Measurements from ENCODE around the gene DUS1L.
"Not testable (repeated sequence)": the region's sequence is repeated elsewhere in the genome, so short reads cannot be mapped to it uniquely, and the experiment has no call there.

Gene DUS1L

DNA sequence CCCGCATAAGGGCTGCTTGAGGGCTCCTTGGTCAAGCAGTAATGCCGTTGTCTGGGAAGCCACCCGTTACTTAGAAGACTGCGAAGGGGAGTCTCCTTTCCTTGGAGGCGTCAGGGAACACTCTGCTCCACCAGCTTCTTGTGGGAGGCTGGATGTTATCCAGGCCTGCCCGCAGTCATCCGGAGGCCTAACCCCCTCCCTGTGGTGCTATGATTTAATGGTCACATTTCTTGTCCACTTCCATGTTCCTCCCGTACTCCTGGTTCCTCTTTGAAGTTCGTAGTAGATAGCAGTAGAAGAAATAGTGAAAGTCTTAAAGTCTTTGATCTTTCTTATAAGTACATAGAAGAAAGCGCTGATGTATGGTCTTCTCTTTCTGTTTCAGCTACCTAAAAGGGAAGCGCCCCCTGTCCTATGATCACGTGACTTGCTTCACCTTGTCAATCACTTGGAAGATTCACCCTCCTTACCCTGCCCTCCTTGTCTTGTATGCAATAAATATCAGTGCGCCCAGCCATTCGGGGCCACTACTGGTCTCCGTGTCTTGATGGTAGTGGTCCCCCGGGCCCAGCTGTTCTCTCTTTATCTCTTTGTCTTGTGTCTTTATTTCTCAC lies 26.7 kb downstream of the DUS1L start:
- DNase-seq: not testable (repeated sequence)

DNA sequence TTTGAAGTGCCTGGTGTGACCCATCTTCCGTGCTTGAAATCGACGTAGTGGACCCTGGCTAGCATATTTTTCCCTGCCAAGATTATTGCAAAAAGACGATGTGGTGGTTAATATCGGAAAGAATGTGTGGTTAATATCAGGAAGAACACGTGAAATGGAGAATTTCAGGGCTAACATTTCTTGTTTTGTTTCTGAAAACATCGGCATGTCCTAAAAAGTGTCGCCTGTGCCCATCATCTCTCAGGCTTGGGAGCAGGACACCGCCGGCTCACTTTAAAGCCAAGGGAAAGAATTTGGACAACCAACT lies 27.8 kb downstream of the DUS1L start:
- DNase-seq: no peak

DNA sequence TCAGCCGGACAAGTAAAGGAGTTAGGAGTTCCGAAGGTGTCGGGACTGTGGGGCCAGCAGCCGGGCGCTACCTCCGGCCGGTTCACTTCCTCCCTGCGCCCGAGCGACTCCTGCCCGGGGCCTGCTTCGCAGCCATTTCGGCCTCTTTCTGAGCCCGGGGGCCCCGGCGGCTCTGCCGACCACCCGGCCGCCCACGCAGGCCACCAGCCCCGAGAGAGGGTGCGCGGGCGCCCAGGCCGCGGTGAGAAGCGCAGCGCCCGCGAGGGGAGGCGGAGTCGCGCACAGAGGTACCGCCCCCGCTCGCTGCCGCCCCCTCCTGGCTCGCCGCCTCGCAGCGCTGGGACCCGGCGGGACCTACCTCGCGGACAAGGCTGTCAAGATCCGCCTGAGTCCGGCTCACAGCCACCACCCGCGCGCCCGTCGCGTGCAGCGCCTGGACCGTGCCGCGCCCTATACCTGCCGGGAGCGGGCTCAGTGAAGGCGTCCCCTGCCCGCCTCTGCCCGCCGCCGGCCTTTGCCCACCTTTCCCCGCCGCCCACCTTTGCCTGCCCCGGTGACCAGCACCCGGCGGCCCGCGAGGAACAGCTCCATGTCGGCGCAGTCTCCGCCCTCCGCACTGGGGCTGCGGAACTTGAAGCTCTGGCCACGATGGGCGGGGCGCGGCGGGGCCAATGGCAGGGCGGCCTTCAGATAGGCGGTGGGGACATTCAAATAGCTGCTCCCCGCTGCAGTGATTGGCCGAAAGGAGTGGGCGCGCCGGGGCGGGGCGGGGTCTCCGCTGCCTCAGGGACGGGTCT lies 28.3 kb downstream of the DUS1L start, which contains the start of gene DCXR:
Gene DCXR (minus strand): TSS at position 606 of the 797 bp plus-strand sequence. CDS start 15 bp downstream, at position 591.
- peak; percentile 96 for DNase-seq

- DNase-seq: no peak
Observed at GRCh38 chr17:82036634-82037091, 28.9 kb downstream of the DUS1L start.

- DNase-seq: no peak
Observed at GRCh38 chr17:82035956-82036633, 29.5 kb downstream of the DUS1L start.

- no peak for DNase-seq
Observed at GRCh38 chr17:82035488-82035887, 30.1 kb downstream of the DUS1L start.

DNA sequence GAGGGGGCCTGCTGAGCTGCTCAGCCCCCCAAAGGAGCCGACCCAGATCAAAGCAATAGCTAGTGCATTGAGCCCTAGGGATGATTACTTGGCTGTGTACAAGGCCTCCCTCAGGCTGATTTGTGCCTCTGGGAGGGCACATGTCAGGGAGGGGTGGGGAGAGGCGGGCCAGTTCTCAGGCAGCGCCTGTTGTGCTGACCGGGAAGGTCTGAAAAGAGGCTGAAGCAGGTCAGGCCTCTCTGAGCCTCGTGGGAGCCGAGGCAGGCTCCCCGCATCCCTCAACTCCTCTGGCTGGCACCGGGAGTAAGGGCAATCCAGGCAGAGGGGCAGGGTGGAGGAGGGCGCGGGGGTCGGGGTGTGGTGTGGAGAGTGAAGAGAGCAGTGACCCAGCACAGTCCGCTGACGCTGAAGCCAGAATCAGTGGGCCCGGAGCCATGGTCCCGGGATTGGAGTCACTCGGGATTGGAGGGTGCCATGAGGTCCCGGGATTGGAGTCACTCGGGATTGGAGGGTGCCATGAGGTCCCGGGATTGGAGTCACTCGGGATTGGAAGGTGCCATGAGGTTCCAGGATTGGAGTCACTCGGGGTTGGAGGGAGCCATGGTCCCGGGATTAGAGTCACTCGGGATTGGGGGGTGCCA lies 31.1 kb downstream of the DUS1L start:
- DNase-seq: no peak

GRCh38 chr17:82033359-82034085 lies 32.1 kb downstream of the DUS1L start:
- DNase-seq: no peak

DNA sequence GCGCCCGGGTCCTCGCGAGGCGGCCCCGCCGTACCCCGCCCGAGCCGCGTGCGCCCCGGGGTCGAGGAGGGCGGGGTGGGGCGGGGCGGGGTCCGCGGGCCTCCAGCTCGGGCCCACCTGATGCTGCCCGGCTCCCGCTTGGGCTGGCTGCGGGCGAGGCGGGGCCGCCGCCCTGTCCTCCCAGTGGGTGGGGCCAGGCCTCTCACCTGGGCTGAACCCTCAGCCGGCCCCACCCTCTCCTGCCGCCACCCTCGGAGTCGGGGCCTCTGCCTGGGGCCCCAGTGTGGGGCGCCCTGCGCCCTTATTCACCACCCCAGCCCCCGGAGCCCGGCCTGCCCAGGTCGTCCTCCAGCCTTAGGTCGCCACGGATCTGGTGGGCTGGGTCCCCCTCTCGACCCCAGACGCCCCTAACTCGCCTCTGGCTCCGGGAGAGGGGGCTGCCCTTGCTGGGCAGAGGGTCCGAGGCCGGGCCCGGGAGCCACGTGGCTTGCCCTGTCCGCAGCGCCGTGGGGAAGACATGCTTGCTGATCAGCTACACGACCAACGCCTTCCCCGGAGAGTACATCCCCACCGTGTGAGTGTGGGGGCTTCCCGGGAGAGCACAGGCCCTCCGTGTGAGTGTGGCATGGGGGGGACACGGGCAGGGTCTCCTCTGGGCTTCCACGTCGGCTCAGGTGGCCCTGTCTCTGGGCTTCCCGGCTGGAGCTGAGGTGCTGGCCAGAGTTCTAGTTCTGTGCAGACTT lies 33.5 kb downstream of the DUS1L start:
- peak; percentile 37 for DNase-seq

- no peak for DNase-seq
Observed at GRCh38 chr17:82031303-82031884, 34.2 kb downstream of the DUS1L start, which contains the start of gene RAC3. TSS of gene RAC3 (plus strand) at chr17:82031678. CDS start at chr17:82031762, 84 bp downstream.

DNA sequence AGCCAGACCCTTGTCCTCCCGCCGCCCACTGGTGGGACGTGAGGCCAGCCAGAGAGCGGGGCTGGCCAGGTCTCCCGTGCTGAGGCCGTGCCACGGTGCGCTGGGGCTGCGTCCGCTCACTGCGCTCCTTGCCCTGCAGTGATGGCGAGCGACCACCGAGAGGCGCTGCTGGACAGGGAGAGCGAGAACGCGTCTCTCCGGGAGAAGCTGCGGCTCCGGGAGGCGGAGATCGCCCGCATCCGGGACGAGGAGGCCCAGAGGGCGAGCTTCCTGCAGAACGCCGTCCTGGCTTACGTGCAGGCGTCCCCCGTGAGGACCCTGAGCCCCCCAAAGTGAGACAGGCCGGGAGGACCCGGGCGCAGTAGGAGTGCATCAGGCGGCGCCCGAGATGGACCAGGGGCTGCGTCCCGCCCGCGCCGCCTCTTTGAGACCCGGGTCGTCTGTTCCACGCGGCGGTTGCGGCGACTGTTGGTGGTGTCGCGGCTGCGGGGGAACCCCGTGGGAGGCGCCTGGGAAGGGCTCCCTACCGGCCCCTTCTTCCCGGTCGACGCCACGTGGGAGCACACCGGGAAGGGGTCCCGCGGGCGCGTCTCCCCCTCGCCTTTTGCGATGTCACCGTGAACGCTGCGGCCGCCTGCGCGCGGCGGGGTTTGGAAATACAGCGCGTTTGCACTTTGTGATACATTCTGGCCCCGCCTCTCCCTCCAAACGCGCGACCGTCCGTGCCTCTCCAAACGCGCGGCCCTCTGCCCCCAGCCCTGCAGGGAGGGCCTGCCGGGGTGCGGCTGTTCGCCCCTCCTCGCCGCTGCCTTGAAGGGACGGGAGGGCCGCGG lies 34.9 kb downstream of the DUS1L start:
- peak; percentile 80 for DNase-seq

DNA sequence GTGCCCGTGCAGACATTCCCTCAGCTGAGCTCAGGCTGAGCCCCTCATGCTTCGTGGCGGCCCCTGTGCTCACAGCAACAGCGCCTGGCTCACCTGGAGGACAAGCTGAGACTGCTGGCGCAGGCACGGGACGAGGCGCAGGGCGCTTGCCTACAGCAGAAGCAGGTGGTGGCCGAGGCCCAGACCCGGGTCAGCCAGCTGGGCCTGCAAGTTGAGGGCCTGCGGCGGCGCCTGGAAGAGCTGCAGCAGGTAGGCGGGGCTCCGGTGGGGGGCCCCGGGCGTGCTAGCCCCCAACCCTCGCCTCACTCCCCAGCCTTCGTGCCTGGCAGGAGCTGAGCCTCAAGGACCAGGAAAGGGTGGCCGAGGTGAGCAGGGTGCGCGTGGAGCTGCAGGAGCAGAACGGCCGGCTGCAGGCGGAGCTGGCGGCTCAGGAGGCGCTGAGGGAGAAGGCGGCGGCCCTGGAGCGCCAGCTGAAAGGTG lies 35.6 kb downstream of the DUS1L start:
- DNase-seq: no peak

DNA sequence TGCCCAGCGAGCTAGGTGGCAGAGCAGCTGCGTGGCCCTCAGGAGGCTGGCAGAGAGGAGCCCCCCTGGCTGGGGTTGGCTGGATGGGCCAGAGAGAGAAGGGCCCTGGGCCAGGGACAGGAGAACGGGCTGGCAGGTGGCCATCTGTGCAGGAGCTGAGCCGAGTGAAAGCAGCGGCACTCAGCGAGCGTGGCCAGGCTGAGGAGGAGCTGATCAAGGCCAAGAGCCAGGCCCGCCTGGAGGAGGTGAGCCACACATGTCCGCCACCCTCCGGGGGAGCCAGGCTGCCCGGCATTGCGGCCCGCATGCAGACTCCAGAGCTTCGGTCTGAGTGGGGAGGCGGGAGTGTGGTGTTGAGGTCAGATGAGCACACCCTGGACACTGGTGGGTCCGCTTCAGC lies 36.2 kb downstream of the DUS1L start:
- no peak for DNase-seq

- no peak for DNase-seq
Observed at GRCh38 chr17:82028966-82029365, 36.6 kb downstream of the DUS1L start.

GRCh38 chr17:82028246-82028645 lies 37.4 kb downstream of the DUS1L start:
- DNase-seq: no peak

DNA sequence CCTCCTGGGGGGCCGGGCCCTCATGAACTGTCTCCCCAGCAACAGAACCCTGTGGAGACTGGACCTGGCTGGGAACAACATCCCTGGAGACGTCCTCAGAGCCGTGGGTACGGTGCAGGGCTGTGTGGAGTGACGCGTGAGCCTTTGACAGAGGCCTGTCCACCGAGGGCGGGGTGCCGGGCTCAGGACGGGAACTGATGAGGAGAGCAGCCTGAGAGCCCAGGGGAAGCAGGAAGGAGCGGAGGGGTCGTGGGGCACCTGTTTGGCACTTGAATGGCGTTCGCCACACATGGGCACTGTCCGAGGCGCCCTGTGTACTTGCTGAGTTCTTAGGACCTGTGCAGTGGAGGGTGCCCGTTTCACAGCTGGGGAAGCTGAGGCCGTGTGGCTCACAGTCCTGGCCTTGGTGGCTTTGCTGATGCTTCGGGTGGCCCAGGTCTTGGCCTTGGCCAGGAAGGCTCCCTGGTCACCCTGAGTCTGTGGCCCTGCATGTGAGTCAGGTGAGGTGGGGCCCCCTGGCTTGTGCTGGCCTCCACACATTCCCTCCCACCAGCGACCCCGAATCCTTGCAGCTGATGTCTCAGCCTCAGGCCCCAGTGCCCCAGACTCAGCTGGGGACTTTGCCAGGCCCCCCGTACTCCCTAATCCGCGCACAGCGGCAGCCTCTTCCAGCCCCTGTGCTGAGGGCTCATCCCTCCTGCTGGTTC lies 40.0 kb downstream of the DUS1L start:
- DNase-seq: no peak

GRCh38 chr17:82024859-82025258 lies 40.7 kb downstream of the DUS1L start:
- DNase-seq: no peak

GRCh38 chr17:82023447-82024241 lies 42.0 kb downstream of the DUS1L start:
- DNase-seq: peak; percentile 28

GRCh38 chr17:82022981-82023446 lies 42.6 kb downstream of the DUS1L start, which contains the start of gene LRRC45:
TSS of gene LRRC45 (plus strand) at chr17:82023305. CDS start at chr17:82023644, 339 bp downstream.
- DNase-seq: peak; percentile 100
